AG08395 (cell line): ENCODE measurements around the gene SLC9A3.
"Not testable (repeated sequence)": the region's sequence is repeated elsewhere in the genome, so short reads cannot be mapped to it uniquely, and the experiment has no call there.

Source experiments
- DNase-seq: peaks from one replicate; pipeline ENCODE4 v3.0.0; 2012; ENCODE audit warnings: mixed read lengths, low spot score

Gene SLC9A3

GRCh38 chr5:524234-524972 lies at the start of gene SLC9A3:
Gene SLC9A3 (minus strand): TSS chr5:524449.
- no peak for DNase-seq

GRCh38 chr5:573976-574375 lies 49.7 kb upstream of the SLC9A3 start:
- no peak for DNase-seq

GRCh38 chr5:573206-573605 lies 49.0 kb upstream of the SLC9A3 start:
- no peak for DNase-seq

- no peak for DNase-seq
Measured at GRCh38 chr5:572398-573019, 48.3 kb upstream of the SLC9A3 start.

- DNase-seq: no peak
Measured at GRCh38 chr5:571791-572190, 47.5 kb upstream of the SLC9A3 start.

GRCh38 chr5:570886-571285 lies 46.6 kb upstream of the SLC9A3 start:
- DNase-seq: no peak

GRCh38 chr5:570446-570845 lies 46.2 kb upstream of the SLC9A3 start:
- no peak for DNase-seq

GRCh38 chr5:569868-570361 lies 45.7 kb upstream of the SLC9A3 start:
- DNase-seq: no peak

- no peak for DNase-seq
Measured at GRCh38 chr5:569358-569867, 45.2 kb upstream of the SLC9A3 start.

GRCh38 chr5:568809-569208 lies 44.6 kb upstream of the SLC9A3 start:
- no peak for DNase-seq

- DNase-seq: no peak
Measured at GRCh38 chr5:568061-568781, 44.0 kb upstream of the SLC9A3 start.

GRCh38 chr5:567664-568060 lies 43.4 kb upstream of the SLC9A3 start:
- no peak for DNase-seq

GRCh38 chr5:566636-567309 lies 42.5 kb upstream of the SLC9A3 start:
- no peak for DNase-seq

GRCh38 chr5:565782-566440 lies 41.7 kb upstream of the SLC9A3 start:
- no peak for DNase-seq

GRCh38 chr5:561408-561807 lies 37.2 kb upstream of the SLC9A3 start:
- DNase-seq: no peak

GRCh38 chr5:560792-561166 lies 36.5 kb upstream of the SLC9A3 start:
- no peak for DNase-seq

- DNase-seq: no peak
Measured at GRCh38 chr5:558871-559503, 34.7 kb upstream of the SLC9A3 start.

GRCh38 chr5:558326-558725 lies 34.1 kb upstream of the SLC9A3 start:
- no peak for DNase-seq

- not testable (repeated sequence) for DNase-seq
Measured at GRCh38 chr5:557917-558316, 33.7 kb upstream of the SLC9A3 start.

- DNase-seq: no peak
Measured at GRCh38 chr5:556909-557441, 32.7 kb upstream of the SLC9A3 start.

- DNase-seq: no peak
Measured at GRCh38 chr5:555058-555623, 30.9 kb upstream of the SLC9A3 start.
